SU-DHL-6 (cell line): ENCODE results near the gene DBN1.

Source experiments
- H2AFZ ChIP-seq: fragments of 200-600 bp; sonication (generic); 2 replicates; pipeline ENCODE4 v1.6.1; 2014; ENCODE audit warnings: low read depth, mild to moderate bottlenecking, moderate library complexity, mixed read lengths, antibody characterized with exemption, low read length; ENCODE audit not compliant: severe bottlenecking
- H3F3A ChIP-seq: fragments of 200-600 bp; shearing (Covaris generic); 2 replicates; pipeline ENCODE4 v1.6.0; 2016; ENCODE audit warnings: antibody characterized with exemption, mild to moderate bottlenecking; ENCODE audit not compliant: insufficient read depth
- H3K27ac ChIP-seq: fragments of 200-600 bp; sonication (generic); 2 replicates; pipeline ENCODE4 v1.5.1; 2016; ENCODE audit warnings: low read depth, mild to moderate bottlenecking, low read length, moderate library complexity, mixed read lengths
- H3K27me3 ChIP-seq: fragments of 200-600 bp; sonication (generic), shearing (Covaris generic); 2 replicates; pipeline ENCODE4 v1.6.0; 2014; ENCODE audit warnings: mild to moderate bottlenecking, low read length
- H3K36me3 ChIP-seq: fragments of 200-600 bp; sonication (generic); 2 replicates; pipeline ENCODE4 v1.6.1; 2014; ENCODE audit warnings: mild to moderate bottlenecking, low read length, mixed read lengths
- H3K4me2 ChIP-seq: fragments of 300-600, 200-600 bp; shearing (Covaris generic), sonication (generic); 2 replicates; pipeline ENCODE4 v1.6.0; 2014; ENCODE audit warnings: low read length, low read depth, mild to moderate bottlenecking; ENCODE audit not compliant: poor library complexity, severe bottlenecking
- H3K4me3 ChIP-seq: fragments of 200-600 bp; sonication (generic); 2 replicates; pipeline ENCODE4 v1.5.1; 2014; ENCODE audit warnings: antibody characterized with exemption, low read length, mild to moderate bottlenecking, mixed read lengths; ENCODE audit not compliant: insufficient read depth, poor library complexity, severe bottlenecking
- H3K79me2 ChIP-seq: fragments of 200-600 bp; sonication (generic); 2 replicates; pipeline ENCODE4 v1.6.1; 2014; ENCODE audit warnings: mild to moderate bottlenecking, low read length, moderate library complexity; ENCODE audit not compliant: insufficient read depth
- H3K9ac ChIP-seq: fragments of 200-600 bp; sonication (generic); 2 replicates; pipeline ENCODE4 v1.7.0; 2014; ENCODE audit warnings: mild to moderate bottlenecking, low read length
- H3K9me2 ChIP-seq: fragments of 200-600 bp; sonication (generic); replicated peaks from 2 replicates; pipeline ENCODE4 v1.6.1; 2014; ENCODE audit warnings: low read length; ENCODE audit not compliant: insufficient read depth
- H3K9me3 ChIP-seq: fragments of 200-600 bp; sonication (generic); 2 replicates; pipeline ENCODE4 v1.6.1; 2014; ENCODE audit warnings: low read length, mixed read lengths; ENCODE audit not compliant: insufficient read depth
- H4K20me1 ChIP-seq: fragments of 200-600 bp; sonication (generic); 2 replicates; pipeline ENCODE4 v1.6.1; 2014; ENCODE audit warnings: low read depth, mild to moderate bottlenecking, antibody characterized with exemption, low read length, moderate library complexity, mixed read lengths
- CTCF ChIP-seq: fragments of 200-600 bp; sonication (generic); IDR thresholded peaks from one replicate; pipeline ENCODE4 v1.5.1; 2017; ENCODE audit warnings: antibody characterized with exemption, mild to moderate bottlenecking, low read length, moderate library complexity; ENCODE audit not compliant: insufficient read depth, poor library complexity, severe bottlenecking
- EZH2phosphoT487 ChIP-seq: fragments of 200-600 bp; sonication (generic), shearing (Covaris generic); conservative IDR thresholded peaks from 2 replicates; pipeline ENCODE4 v1.6.1; 2018; ENCODE audit warnings: mild to moderate bottlenecking, antibody characterized with exemption, low read length, moderate library complexity, mixed read lengths

The DBN1 gene

DNA sequence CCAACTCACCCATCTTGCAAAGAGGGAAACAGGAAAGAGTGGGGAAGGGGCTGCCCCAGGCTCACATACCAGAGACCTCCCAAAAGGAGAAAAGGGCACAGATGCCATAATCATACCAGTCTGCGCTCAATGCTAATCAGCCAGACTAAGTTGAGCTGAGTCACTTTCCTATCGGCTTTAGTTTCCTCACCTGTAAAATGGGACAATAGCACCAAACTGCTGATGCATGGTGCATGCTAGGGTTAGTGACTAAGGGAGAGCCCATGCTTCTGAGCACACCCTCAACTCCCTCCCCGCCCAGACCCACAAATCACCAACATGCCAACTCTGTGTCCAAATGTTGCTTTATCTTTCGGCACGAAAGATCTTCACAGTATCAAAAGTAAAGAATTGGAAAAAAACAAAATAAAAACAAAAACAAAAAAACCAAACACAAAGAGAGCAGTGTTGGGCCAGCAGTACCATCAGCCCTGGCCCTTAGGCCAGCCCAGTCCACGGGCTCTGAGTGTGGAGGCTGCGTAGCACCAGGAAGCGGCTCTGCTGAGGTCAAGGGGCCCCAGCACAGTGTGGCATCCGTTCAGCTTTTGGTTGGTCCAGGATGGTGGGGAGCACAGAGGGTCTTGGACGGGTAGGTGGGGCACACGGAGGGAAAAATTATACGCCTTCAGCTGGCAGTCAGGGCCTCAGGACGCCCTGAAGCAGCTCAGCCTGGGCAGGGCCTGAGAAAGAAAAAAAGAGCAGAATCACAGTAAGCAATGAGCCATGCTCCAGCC is 46.2 kb upstream of the DBN1 start:
- Histone ChIP-seq H3K9me2 (no peaks in the 10 kb centered on the region), H3K9ac (no peak overlapping the region), H3K79me2 (peaks cover 21% of the 10 kb centered on the region)

GRCh38 chr5:177516601-177517568 is 43.5 kb upstream of the DBN1 start, which contains the start of gene DDX41:
Gene DDX41 (minus strand): TSS chr5:177516961. CDS start chr5:177516945, 16 bp downstream.
- peak within 1 kb of the TSS; percentile 89 for H3K9ac ChIP-seq
- peak within 1 kb of the TSS; percentile 39 for H3K27ac ChIP-seq
- H3K9me2 ChIP-seq, result no peaks in the 10 kb centered on the region
- H3K9me3 ChIP-seq, result no peaks in the 10 kb centered on the region
- peak within 1 kb of the TSS; percentile 63 for H2AFZ ChIP-seq
- peaks cover 23% of the 10 kb centered on the region for H3K79me2 ChIP-seq
- peak within 1 kb of the TSS; percentile 87 for H3K4me2 ChIP-seq
- H3K27me3 ChIP-seq, result no peaks in the 10 kb centered on the region
- no peaks in the 10 kb centered on the region for H3F3A ChIP-seq
- H4K20me1 ChIP-seq, result no peaks in the 10 kb centered on the region
- H3K36me3 ChIP-seq, result 0 out of 2 replicates have a peak, but pooled peaks cover 5% of the 10 kb centered on the region
- TF ChIP-seq EZH2phosphoT487, result no peak
- TF ChIP-seq CTCF, result no peak
- H3K4me3 ChIP-seq, result peak within 1 kb of the TSS; percentile 95

More for the DNA sequence above, 46.2 kb upstream of the DBN1 start:
- Histone ChIP-seq H3K27me3 (no peaks in the 10 kb centered on the region), H3K4me3 (no peak overlapping the region), H3K27ac (no peak overlapping the region), H3K9me3 (no peaks in the 10 kb centered on the region), H3K4me2 (peak overlapping the region; percentile 23), H2AFZ (no peak overlapping the region), H3K36me3 (0 out of 2 replicates have a peak, but pooled peaks cover 5% of the 10 kb centered on the region), H3F3A (no peaks in the 10 kb centered on the region), H4K20me1 (no peaks in the 10 kb centered on the region)
- TF ChIP-seq EZH2phosphoT487, result no peak

DNA sequence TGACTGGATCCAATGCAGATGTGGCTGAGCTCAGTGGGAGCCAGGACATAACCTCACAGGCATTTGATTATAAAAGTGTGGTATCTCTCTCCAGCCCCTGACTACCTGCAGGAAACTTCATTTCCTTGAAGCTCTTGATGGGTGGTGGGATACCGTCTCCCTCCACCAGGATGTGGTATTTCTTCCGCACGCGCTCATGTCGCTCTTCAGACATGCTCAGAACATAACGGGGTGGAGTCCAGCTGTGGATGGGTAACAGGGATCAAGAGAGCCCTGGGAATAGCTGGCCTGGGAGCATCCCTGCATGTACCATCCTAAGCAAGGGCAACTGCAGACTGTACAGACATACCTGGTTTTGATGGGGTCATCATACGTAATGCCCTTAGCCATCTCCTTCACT is 42.1 kb upstream of the DBN1 start:
- Histone ChIP-seq H3K9me2 (no peaks in the 10 kb centered on the region), H3F3A (peaks cover 10% of the 10 kb centered on the region), H3K9ac (peak overlapping the region; percentile 89), H2AFZ (no peak overlapping the region), H3K4me3 (peak overlapping the region; percentile 95), H3K27ac (no peak overlapping the region), H3K9me3 (no peaks in the 10 kb centered on the region), H3K27me3 (no peaks in the 10 kb centered on the region), H4K20me1 (no peaks in the 10 kb centered on the region), H3K36me3 (0 out of 2 replicates have a peak, but pooled peaks cover 5% of the 10 kb centered on the region), H3K4me2 (peak overlapping the region; percentile 87), H3K79me2 (peaks cover 23% of the 10 kb centered on the region)
- TF ChIP-seq CTCF, result no peak
- no peak for TF ChIP-seq EZH2phosphoT487
